LoVo (cell line): ENCODE data around the gene TARS2.

Experiments
- DNase-seq: peaks from one replicate; pipeline ENCODE4 v3.0.0-alpha.2; 2016; ENCODE audit warnings: low spot score

Gene TARS2, protein sequence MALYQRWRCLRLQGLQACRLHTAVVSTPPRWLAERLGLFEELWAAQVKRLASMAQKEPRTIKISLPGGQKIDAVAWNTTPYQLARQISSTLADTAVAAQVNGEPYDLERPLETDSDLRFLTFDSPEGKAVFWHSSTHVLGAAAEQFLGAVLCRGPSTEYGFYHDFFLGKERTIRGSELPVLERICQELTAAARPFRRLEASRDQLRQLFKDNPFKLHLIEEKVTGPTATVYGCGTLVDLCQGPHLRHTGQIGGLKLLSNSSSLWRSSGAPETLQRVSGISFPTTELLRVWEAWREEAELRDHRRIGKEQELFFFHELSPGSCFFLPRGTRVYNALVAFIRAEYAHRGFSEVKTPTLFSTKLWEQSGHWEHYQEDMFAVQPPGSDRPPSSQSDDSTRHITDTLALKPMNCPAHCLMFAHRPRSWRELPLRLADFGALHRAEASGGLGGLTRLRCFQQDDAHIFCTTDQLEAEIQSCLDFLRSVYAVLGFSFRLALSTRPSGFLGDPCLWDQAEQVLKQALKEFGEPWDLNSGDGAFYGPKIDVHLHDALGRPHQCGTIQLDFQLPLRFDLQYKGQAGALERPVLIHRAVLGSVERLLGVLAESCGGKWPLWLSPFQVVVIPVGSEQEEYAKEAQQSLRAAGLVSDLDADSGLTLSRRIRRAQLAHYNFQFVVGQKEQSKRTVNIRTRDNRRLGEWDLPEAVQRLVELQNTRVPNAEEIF

DNA sequence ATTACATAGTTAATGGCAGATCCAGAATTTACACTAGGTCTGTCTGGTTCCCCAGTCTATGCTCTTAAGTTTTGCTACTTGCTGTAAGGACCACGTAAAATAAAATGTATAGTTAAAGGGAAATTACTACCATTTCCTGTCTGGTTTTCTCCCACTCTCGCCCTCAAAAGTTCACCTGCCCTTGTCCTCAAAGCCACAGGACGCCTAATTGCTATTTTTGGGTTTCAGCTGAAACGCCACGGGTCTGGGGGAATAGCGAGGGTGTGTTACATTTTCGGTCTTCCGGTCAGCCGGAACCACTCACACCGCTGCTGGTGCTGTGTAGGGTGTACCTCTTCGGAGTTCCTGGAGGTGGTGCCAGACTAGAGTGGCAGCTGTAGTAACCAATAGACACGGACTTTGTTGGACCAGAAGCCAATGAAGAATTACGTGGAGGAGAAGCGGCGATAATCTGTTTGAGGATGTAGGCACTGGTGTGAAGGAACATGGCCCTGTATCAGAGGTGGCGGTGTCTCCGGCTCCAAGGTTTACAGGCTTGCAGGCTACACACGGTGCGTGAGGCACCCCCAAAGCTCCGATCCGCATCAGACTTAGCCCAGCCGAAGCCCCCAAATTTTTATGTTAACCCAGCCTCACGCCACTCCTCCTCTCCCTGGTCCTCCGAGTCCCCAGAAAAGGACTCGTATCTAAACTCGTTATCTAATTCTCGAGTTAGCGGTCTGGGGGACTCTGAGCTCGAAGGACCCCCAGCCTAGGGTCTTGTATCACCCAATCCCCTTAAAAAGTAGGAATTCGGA, at the start of gene TARS2:
TSS of gene TARS2 (plus strand) at position 454 of the 797 bp plus-strand sequence. CDS start at position 486, 32 bp downstream.
- DNase-seq = peak; percentile 97

DNA sequence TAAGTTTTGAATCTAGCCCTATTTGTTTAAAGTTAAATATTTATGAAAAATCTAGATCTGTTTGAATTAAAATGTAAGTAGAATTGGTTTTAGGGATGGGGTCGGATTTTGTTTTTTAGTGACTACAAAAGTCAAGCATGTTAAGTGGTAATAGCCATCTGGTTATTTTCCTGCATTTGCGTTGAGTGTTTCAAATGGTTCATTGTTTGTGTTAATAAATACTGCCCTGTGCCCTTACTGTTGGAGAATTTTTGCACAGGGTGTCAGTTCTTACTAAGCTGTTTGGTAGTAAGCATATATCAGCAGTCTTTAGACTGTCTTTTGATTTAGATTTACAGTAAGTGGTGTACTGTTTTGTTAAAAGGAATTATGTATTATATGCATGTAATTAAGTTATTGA, 46.1 kb upstream of the TARS2 start:
- DNase-seq = no peak

DNA sequence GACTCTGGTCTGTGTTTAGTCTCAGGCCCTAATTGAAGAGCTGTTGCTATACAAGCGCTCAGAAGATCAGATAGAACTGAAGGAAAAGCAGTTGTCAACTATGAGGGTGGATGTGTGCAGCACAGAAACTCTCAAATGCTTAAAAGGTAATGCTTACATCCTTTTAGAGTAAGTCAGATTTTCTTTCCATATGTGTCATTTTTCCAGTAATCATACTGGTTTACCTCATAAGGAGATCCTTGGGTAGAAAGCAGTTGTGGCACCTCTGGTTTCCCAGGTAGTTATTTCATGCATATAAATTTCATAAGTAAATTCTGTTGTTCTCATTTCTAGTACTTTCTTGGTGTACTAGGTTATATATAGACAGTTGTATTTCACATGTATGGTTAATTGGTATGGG, 43.0 kb upstream of the TARS2 start:
- DNase-seq = no peak

DNA sequence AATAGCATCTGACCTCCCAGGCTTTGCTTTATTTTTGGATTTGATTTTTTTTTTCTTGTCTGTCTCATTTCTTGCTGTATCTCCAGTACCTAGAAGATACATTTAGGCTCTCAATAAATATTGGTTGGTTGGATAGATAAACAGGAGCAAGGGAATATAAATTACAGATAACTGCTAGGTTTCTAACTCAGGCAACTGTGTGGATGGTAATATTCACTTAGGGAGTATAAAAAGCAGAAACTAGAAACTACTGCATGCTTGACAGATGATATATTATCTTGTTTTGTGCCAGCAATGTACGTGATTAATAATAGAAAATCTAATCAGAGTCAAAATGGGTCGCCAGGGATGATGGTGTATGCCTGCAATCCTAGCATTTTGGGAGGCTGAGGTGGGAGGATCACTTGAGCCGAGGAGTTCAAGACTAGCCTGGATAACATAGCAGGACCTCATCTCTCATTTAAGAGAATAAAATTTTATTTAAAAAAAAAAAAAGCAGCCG, 31.0 kb upstream of the TARS2 start:
- no peak for DNase-seq

DNA sequence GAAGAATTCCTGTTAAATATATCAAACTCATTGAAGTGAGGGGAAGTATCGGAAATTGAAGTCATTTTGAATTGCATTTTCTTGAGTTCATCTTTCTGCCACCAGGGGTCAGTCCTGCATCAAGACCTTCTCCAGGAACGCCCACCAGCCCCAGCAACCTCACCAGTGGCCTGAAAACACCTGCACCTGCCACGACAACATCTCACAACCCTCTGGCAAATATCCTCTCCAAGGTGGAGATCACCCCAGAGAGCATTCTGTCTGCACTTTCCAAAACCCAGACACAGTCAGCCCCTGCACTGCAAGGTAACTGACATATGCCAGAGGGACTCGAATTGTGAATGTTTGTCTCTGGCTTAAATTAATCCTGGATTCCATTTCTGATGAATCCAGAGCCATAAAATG, 22.8 kb upstream of the TARS2 start:
- DNase-seq = peak; percentile 39

DNA sequence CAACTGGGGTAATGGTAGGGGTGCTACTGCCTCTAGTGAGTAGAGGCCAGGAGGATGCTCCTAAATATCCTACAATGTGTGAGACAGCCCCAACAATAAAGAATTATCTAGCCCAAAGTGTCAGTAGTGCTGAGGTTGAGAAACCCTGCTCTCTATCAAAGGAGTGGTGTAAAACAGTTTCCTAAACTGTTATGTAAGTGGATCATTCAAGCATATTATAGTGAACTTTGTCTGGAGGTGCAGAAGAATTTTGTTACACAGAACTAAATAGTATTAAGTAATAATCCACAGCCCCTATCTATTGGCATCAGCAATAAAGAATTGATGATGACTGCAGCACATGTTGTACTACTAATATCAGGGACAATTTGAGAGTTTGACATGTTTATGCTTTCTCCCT, 20.3 kb upstream of the TARS2 start:
- DNase-seq = no peak

DNA sequence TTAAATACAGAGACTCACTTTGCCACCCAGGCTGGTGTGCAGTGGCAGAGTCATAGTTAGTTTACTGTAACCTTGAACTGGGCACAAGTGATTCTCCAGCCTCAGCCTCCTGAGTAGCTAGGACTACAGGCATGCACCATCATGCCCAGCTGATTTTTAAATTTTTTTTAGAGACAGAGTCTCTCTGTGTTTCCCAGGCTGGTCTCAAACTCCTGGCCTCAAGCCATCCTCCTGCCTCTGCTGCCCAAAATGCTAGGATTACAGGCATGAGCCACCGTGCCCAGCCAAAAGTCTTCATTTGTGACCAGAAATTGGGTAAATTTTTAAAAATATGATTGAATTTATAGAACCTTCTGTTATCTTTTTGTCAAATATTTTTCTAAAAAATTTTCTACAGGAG, 17.9 kb upstream of the TARS2 start:
- no peak for DNase-seq

DNA sequence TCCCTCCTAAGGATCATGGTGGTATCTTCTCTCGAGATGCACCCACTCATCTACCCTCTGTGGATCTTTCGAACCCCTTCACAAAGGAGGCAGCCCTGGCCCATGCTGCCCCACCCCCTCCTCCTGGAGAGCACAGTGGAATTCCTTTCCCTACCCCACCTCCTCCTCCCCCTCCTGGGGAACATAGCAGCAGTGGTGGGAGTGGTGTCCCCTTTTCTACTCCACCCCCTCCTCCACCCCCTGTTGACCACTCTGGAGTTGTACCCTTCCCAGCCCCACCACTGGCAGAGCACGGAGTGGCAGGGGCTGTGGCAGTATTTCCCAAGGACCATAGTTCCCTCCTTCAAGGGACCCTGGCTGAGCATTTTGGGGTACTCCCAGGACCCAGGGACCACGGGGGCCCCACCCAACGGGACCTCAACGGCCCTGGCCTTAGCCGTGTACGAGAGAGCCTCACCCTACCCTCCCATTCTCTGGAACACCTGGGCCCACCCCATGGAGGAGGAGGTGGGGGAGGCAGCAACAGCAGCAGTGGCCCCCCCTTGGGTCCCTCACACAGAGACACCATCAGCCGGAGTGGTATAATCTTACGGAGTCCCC, 14.5 kb upstream of the TARS2 start:
- no peak for DNase-seq

DNA sequence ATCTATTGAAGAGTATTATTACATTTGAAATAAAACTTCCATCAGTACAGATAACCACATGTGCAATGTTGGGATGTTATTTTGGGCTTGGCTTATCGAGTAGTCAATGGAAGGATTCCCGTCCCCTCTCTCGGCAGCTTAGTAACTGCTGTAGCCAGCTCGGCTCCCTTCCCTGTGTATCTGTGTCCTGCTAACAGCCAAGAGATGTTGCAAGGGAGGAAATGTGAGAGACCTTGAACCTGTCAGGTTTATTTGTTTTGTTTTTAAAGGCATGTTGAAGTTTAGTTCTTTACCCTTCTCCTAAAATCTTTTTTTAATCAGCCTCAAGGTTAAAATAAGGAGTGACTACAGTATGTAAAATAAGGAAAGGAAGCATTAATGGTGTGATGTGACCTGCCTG, 13.6 kb upstream of the TARS2 start:
- no peak for DNase-seq

DNA sequence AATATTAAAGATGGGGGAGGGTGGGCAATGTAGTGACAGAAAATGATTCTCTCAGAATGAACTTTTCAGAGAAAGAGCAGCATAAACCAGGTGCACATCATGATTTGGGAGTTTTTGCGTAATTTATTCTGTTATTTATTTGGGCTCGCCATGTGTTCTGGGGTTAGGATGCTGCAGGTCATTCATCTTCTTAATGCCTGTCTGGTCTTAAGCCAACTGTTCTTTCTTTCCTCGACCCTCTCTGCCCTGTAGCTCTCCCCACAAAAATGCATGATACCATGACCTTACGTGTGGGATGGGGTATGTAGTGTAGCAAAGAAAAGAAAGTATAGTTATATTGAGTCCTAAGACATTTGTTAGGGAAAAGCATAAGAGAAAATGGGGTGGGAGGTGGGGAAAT, 12.3 kb upstream of the TARS2 start:
- DNase-seq = no peak

DNA sequence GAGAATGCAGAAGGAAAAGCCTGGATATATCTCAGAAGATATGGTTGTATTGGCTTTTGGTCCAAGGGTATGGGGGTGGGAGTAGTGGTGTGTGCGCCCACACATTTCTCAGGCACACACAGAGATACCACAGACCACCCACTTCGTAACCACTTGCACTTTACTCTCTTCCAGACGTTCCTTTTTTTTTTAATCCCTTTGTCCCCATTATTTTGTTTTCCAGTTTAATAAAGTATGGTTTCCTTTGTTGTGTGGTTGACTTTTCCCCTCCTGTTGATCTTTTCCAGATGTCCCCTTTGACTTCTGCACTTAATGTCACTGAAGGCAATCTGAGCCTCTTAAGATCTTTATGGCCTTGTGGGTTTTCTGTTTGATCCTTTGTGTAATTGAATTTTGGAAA, 10.5 kb upstream of the TARS2 start:
- no peak for DNase-seq

DNA sequence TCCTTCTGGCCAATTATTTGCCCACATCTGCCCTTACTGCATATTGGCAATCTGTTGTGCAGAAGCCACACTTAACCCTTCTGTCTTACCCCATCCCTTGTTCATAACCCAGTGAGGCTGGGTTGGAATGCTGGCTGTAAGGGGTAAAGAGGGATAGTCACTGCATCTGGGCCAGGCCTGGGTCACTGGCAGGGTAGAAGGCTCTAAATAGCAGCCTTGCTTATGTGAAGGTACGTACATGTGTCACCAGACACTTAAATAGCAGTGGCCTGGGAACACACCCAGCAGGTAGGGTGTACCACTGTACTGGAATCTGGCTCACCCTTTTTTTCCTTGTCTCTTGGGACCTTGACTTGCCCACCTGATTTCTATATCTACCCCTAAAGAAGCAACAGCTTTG, 9.9 kb upstream of the TARS2 start:
- no peak for DNase-seq

DNA sequence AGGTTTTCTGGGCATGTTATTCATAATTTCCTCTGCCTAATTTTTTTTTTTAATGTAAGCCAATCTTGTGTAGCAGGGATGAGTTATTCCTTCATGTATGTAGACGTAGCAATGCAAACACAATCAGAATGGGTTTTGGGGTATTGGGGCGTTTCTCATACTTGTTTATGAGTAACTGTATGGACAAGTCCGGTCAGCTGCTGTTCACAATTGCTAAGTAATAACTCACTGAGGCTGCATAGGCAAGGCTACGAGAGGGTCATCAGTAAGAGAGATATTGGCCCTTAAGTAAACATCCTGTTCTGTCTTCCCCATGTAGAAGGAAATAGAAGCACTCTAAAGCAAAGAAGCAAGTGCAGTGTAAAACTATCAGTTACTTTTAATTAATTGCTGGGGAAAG, 9.5 kb upstream of the TARS2 start:
- no peak for DNase-seq

DNA sequence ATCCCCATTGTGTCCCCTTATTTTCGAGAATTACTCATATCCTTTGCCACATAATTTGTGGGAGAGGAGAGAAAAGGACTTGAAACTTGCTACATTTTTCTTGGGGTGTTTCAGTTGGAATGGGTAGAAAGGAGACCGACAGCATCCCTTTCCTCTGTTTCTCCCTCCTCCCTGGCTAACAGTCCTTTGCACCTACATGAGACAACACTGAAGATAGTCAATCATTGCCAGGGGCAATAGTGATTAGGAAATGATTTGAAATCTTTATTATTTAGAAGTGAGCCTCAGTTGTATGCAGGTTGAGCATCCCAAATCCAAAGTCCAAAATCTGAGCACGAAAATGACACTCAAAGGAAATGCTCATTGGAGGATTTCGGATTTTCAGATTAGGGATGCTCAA, 7.8 kb upstream of the TARS2 start:
- DNase-seq = no peak

DNA sequence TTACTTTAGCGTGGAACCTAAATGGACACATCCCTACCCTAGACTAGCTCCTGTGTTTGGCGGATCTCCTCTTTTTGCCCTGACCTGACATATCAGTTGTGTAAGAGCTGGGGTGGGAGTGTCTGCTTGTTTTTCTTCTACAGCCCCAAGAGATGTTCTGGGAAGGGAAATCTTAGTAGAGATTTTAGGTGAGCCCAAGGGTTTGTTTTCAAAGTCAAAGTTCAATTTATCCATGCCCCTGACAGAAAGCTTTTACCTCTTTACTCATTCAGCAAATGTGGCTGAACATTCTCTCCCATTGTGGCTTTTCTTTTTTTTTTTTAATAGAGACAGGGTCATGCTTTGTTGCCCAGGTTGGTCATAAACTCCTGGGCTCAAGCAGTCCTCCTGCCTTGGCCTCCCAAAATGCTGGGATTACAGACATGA, 7.3 kb upstream of the TARS2 start:
- no peak for DNase-seq

DNA sequence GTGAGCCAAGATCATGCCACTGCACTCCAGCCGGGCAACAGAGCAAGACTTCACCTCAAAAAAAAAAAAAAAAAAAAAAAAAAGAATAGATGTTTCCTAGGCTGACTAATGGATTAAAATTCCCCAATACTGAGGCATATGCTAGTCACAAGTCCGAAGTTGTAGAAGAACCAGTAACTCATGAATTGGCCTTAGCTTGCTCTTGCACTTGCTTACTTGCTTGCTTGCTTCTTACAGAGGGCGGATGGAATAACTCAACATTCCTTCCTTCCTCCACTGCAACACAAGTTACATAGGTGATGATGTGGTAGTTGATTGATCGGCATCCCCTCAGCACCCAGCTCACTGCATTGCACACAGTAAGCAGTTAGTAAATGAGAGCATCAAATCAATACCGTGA, 2.8 kb upstream of the TARS2 start:
- no peak for DNase-seq

DNA sequence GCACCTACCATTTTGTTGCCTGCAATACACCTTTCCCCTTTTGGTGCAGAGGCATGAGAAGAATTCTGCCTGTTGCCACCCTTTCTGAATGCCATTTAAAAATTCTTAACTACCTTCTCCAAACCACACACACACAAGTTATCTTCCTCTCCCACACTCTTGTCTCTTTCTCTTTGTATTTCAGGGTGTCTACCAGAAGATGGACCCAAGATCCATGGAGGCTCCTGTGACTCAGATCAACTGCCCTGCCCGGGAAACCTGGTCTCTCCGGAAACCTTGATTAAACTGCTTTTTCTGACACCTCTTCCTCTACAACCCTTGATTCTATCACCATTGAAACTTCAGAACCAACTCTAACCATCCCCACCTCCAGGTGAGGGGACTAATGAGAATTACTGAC, 2.4 kb upstream of the TARS2 start:
- peak; percentile 30 for DNase-seq

DNA sequence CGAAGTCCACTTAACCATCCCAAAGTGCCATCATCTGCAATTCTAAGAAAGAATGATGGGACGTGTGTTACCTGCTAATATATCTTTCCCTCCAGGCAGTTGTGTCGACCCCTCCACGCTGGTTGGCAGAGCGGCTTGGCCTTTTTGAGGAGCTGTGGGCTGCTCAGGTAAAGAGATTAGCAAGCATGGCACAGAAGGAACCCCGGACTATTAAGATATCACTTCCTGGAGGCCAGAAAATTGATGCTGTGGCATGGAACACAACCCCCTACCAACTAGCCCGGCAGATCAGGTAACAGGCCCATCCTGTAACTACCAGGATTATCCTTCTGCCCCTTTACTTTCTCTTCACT, 520 bp downstream of the TARS2 start:
- DNase-seq = no peak

DNA sequence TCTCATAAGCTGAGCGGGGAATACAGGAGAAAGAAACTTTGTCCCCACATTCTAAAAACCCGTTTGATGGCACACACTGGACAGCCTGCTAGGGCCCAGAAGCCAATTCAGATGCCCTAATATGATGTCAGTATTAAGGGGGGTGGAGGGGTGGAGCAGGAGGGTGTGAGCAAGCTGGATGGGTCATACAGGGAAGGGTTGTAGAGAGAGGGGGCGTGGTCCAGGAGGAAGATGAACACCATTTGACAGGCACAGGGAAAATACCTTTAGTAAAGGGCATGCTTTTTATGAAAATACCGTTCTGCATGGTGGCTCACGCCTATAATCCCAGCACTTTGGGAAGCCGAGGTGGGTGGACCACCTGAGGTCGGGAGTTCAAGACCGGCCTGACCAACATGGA, 6.0 kb downstream of the TARS2 start:
- DNase-seq = no peak

DNA sequence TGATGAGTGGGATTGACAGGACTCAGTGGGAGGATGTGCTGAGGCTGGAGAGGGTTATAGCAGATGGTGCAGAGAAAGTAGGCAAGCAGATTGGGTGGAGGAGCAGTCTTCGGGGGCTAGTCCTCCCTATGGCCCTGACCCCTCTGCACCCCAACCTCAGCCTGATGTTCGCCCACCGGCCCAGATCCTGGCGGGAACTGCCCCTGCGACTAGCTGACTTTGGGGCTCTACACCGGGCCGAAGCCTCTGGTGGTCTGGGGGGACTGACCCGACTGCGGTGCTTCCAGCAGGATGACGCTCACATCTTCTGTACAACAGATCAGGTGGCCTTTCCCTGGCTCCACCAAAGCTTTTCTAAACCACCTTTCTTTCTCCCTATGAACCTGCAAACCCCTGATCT, 11.1 kb downstream of the TARS2 start:
- DNase-seq = no peak

DNA sequence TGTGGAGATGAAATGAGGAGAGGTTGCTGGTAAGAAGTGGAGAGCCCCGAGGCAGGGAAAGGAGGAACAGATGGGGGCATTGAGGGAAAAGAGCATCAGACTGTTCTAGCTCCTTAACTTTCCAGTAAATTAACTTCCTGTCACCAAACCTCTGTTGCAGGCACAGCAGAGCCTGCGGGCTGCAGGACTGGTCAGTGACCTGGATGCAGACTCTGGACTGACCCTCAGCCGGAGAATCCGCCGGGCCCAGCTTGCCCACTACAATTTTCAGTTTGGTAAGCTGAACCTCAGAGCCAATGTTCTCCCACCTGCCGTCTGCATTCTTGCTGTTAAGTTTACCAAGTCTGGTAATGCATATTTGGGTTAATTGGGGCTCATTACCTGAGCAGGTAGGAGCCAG, 18.2 kb downstream of the TARS2 start:
- no peak for DNase-seq
